Mesendoderm (in vitro differentiated cells): ENCODE results near the gene DDX31.

Source experiments
- DNase-seq: peaks from one replicate; pipeline ENCODE4 v3.0.0; 2013
- H2AK5ac ChIP-seq: 2 replicates; pipeline ENCODE4 v1.6.1; 2013; ENCODE audit warnings: low read length, inconsistent platforms
- H2BK120ac ChIP-seq: 2 replicates; pipeline ENCODE4 v1.6.1; 2013; ENCODE audit warnings: low read depth, mild to moderate bottlenecking, low read length, moderate library complexity, mixed read lengths
- H2BK15ac ChIP-seq: replicated peaks from 2 replicates; pipeline ENCODE4 v1.6.1; 2013; ENCODE audit warnings: low read depth, mild to moderate bottlenecking, moderate library complexity
- H2BK5ac ChIP-seq: 2 replicates; pipeline ENCODE4 v1.6.1; 2013; ENCODE audit warnings: low read length, inconsistent platforms
- H3K18ac ChIP-seq: 2 replicates; pipeline ENCODE4 v1.6.1; 2013; ENCODE audit warnings: mild to moderate bottlenecking, low read length, mixed read lengths
- H3K23ac ChIP-seq: one replicate; pipeline ENCODE4 v1.6.1; 2013; ENCODE audit warnings: low read length
- H3K27ac ChIP-seq: 2 replicates; pipeline ENCODE4 v1.5.1; 2013; ENCODE audit warnings: low read depth, mild to moderate bottlenecking, inconsistent platforms, low read length, moderate library complexity
- H3K27me3 ChIP-seq: 2 replicates; pipeline ENCODE4 v1.6.1; 2013; ENCODE audit warnings: low read length, control low read depth, mild to moderate bottlenecking, inconsistent platforms; ENCODE audit not compliant: insufficient read depth, poor library complexity
- H3K36me3 ChIP-seq: 2 replicates; pipeline ENCODE4 v1.6.1; 2013; ENCODE audit warnings: low read length, inconsistent platforms; ENCODE audit not compliant: control insufficient read depth, insufficient read depth
- H3K4ac ChIP-seq: one replicate; pipeline ENCODE4 v1.6.1; 2013; ENCODE audit warnings: low read depth, mild to moderate bottlenecking, low read length, moderate library complexity
- H3K4me1 ChIP-seq: 2 replicates; pipeline ENCODE4 v1.6.1; 2013; ENCODE audit warnings: low read depth, low read length, inconsistent platforms; ENCODE audit not compliant: control insufficient read depth
- H3K4me2 ChIP-seq: 2 replicates; pipeline ENCODE4 v1.6.1; 2013; ENCODE audit warnings: low read length
- H3K4me3 ChIP-seq: 2 replicates; pipeline ENCODE4 v1.5.1; 2013; ENCODE audit warnings: mild to moderate bottlenecking, low read length
- H3K56ac ChIP-seq: one replicate; pipeline ENCODE4 v1.6.1; 2013; ENCODE audit warnings: low read length
- H3K79me1 ChIP-seq: 2 replicates; pipeline ENCODE4 v1.6.1; 2013; ENCODE audit warnings: low read length, inconsistent platforms
- H3K79me2 ChIP-seq: 2 replicates; pipeline ENCODE4 v1.6.1; 2013; ENCODE audit warnings: mild to moderate bottlenecking, low read length; ENCODE audit not compliant: control insufficient read depth, insufficient read depth
- H3K9ac ChIP-seq: 2 replicates; pipeline ENCODE4 v1.6.1; 2013; ENCODE audit warnings: low read length, inconsistent platforms
- H4K5ac ChIP-seq: one replicate; pipeline ENCODE4 v1.6.1; 2013; ENCODE audit warnings: low read length
- H4K8ac ChIP-seq: one replicate; pipeline ENCODE4 v1.6.1; 2013; ENCODE audit warnings: low read depth, mild to moderate bottlenecking, control low read depth, low read length, moderate library complexity
- WGBS: extraction: QIAGEN DNeasy Blood & Tissue Kit; methylation state at CpG from one replicate; pipeline ENCODE4 v1.1.7; 2013; ENCODE audit warnings: low lambda C conversion rate, missing lambda C conversion rate; ENCODE audit not compliant: insufficient coverage; ENCODE audit errors: extremely low coverage; 5-methylcytosine and 5-hydroxymethylcytosine counted together

DDX31 gene

GRCh38 chr9:132586830-132587591 is 82.8 kb downstream of the DDX31 start:
- no peak overlapping the region for H3K9ac ChIP-seq
- H3K56ac ChIP-seq, result peak overlapping the region; percentile 11
- H3K23ac ChIP-seq, result no peak overlapping the region
- DNase-seq, result no peak
- H3K79me1 ChIP-seq, result no peaks in the 10 kb centered on the region
- H3K4me3 ChIP-seq, result no peak overlapping the region
- peaks cover 8% of the 10 kb centered on the region for H3K4me1 ChIP-seq
- no CpG with 5 or more reads among the region's 74 CpGs for WGBS
- no peak overlapping the region for H4K5ac ChIP-seq
- no peak overlapping the region for H3K4ac ChIP-seq
- no peak overlapping the region for H2BK120ac ChIP-seq
- H4K8ac ChIP-seq, result no peak overlapping the region
- no peak overlapping the region for H2AK5ac ChIP-seq
- H2BK15ac ChIP-seq, result no peak overlapping the region
- peaks cover 90% of the 10 kb centered on the region for H3K27me3 ChIP-seq
- no peak overlapping the region for H3K18ac ChIP-seq
- no peak overlapping the region for H3K4me2 ChIP-seq
- H3K27ac ChIP-seq, result no peak overlapping the region
- no peaks in the 10 kb centered on the region for H3K79me2 ChIP-seq
- no peaks in the 10 kb centered on the region for H3K36me3 ChIP-seq
- no peak overlapping the region for H2BK5ac ChIP-seq

- H3K18ac ChIP-seq, result no peak overlapping the region
- no peak overlapping the region for H3K9ac ChIP-seq
- no peak overlapping the region for H3K4ac ChIP-seq
- H2BK120ac ChIP-seq, result no peak overlapping the region
- no peak overlapping the region for H3K56ac ChIP-seq
- no peak overlapping the region for H4K8ac ChIP-seq
- no peak overlapping the region for H2BK5ac ChIP-seq
- no peak overlapping the region for H4K5ac ChIP-seq
- H2BK15ac ChIP-seq, result no peak overlapping the region
- H3K36me3 ChIP-seq, result no peaks in the 10 kb centered on the region
- no peak overlapping the region for H3K4me3 ChIP-seq
- no peak overlapping the region for H3K4me2 ChIP-seq
- peaks cover 3% of the 10 kb centered on the region for H3K4me1 ChIP-seq
- no peaks in the 10 kb centered on the region for H3K79me1 ChIP-seq
- DNase-seq, result no peak
- peaks cover 91% of the 10 kb centered on the region for H3K27me3 ChIP-seq
- H2AK5ac ChIP-seq, result no peak overlapping the region
- no peaks in the 10 kb centered on the region for H3K79me2 ChIP-seq
- WGBS, result no CpG with 5 or more reads among the region's 42 CpGs
- H3K23ac ChIP-seq, result no peak overlapping the region
- H3K27ac ChIP-seq, result no peak overlapping the region
These were observed 83.6 kb downstream of the DDX31 start for GRCh38 chr9:132585954-132586829.

GRCh38 chr9:132584601-132585560 is 84.9 kb downstream of the DDX31 start:
- no peak overlapping the region for H3K27ac ChIP-seq
- H4K5ac ChIP-seq, result no peak overlapping the region
- H2BK5ac ChIP-seq, result no peak overlapping the region
- no peak overlapping the region for H3K9ac ChIP-seq
- no peak overlapping the region for H2BK120ac ChIP-seq
- no peaks in the 10 kb centered on the region for H3K79me2 ChIP-seq
- H3K4me3 ChIP-seq, result no peak overlapping the region
- H4K8ac ChIP-seq, result no peak overlapping the region
- H3K18ac ChIP-seq, result no peak overlapping the region
- peaks cover 92% of the 10 kb centered on the region for H3K27me3 ChIP-seq
- WGBS, result no CpG with 5 or more reads among the region's 30 CpGs
- no peak overlapping the region for H2BK15ac ChIP-seq
- no peak overlapping the region for H3K56ac ChIP-seq
- no peaks in the 10 kb centered on the region for H3K36me3 ChIP-seq
- H3K23ac ChIP-seq, result no peak overlapping the region
- H3K4me1 ChIP-seq, result no peaks in the 10 kb centered on the region
- H3K4me2 ChIP-seq, result no peak overlapping the region
- no peaks in the 10 kb centered on the region for H3K79me1 ChIP-seq
- no peak overlapping the region for H2AK5ac ChIP-seq
- no peak overlapping the region for H3K4ac ChIP-seq
- DNase-seq, result peak; percentile 70

- H2BK15ac ChIP-seq, result no peak overlapping the region
- H3K4ac ChIP-seq, result no peak overlapping the region
- no peaks in the 10 kb centered on the region for H3K4me1 ChIP-seq
- H3K4me3 ChIP-seq, result no peak overlapping the region
- no peaks in the 10 kb centered on the region for H3K79me1 ChIP-seq
- H3K23ac ChIP-seq, result no peak overlapping the region
- DNase-seq, result no peak
- no peak overlapping the region for H3K56ac ChIP-seq
- H4K8ac ChIP-seq, result no peak overlapping the region
- H2AK5ac ChIP-seq, result no peak overlapping the region
- no peak overlapping the region for H3K9ac ChIP-seq
- no CpG with 5 or more reads among the region's 8 CpGs for WGBS
- H2BK5ac ChIP-seq, result no peak overlapping the region
- H3K18ac ChIP-seq, result no peak overlapping the region
- H3K4me2 ChIP-seq, result no peak overlapping the region
- H2BK120ac ChIP-seq, result no peak overlapping the region
- no peaks in the 10 kb centered on the region for H3K36me3 ChIP-seq
- no peak overlapping the region for H3K27ac ChIP-seq
- H3K27me3 ChIP-seq, result peaks cover 90% of the 10 kb centered on the region
- H3K79me2 ChIP-seq, result no peaks in the 10 kb centered on the region
- H4K5ac ChIP-seq, result no peak overlapping the region
These were observed 86.0 kb downstream of the DDX31 start for GRCh38 chr9:132583584-132584304.
